ENCODE measurements around the gene ADAM17.
"Not testable (repeated sequence)": the region's sequence is repeated elsewhere in the genome, so short reads cannot be mapped to it uniquely, and the experiment has no call there.

The ADAM17 gene

GRCh38 chr2:9519250-9519649 lies 36.4 kb downstream of the ADAM17 start:
- no peak for DNase-seq (ENCODE audit: low read depth in 2 of 2)

GRCh38 chr2:9518780-9519179 lies 36.9 kb downstream of the ADAM17 start:
- DNase-seq (ENCODE audit: low read depth in 2 of 2) = no peak

GRCh38 chr2:9518163-9518562 lies 37.5 kb downstream of the ADAM17 start:
- DNase-seq (ENCODE audit: low read depth in 2 of 2) = no peak

GRCh38 chr2:9517118-9517782 lies 38.4 kb downstream of the ADAM17 start:
- no peak for DNase-seq (ENCODE audit: low read depth in 2 of 2)

- not testable (repeated sequence) for DNase-seq (ENCODE audit: low read depth in 2 of 2)
These were observed 41.7 kb downstream of the ADAM17 start for GRCh38 chr2:9513946-9514345.

- no peak for DNase-seq (ENCODE audit: low read depth in 2 of 2)
These were observed 46.7 kb downstream of the ADAM17 start for GRCh38 chr2:9508931-9509330.

GRCh38 chr2:9498210-9498609 lies 57.4 kb downstream of the ADAM17 start:
- DNase-seq (ENCODE audit: low read depth in 2 of 2) = no peak

GRCh38 chr2:9497017-9497416 lies 58.6 kb downstream of the ADAM17 start:
- DNase-seq (ENCODE audit: low read depth in 2 of 2) = no peak

GRCh38 chr2:9494081-9494480 lies 61.5 kb downstream of the ADAM17 start:
- no peak for DNase-seq (ENCODE audit: low read depth in 2 of 2)

- no peak for DNase-seq (ENCODE audit: low read depth in 2 of 2)
These were observed 62.2 kb downstream of the ADAM17 start for GRCh38 chr2:9493478-9493877.

- DNase-seq (ENCODE audit: low read depth in 2 of 2) = no peak
These were observed 62.7 kb downstream of the ADAM17 start for GRCh38 chr2:9492927-9493326.

GRCh38 chr2:9490789-9491188 lies 64.8 kb downstream of the ADAM17 start:
- no peak for DNase-seq (ENCODE audit: low read depth in 2 of 2)

- no peak for DNase-seq (ENCODE audit: low read depth in 2 of 2)
These were observed 66.8 kb downstream of the ADAM17 start for GRCh38 chr2:9488583-9489547.

- DNase-seq (ENCODE audit: low read depth in 2 of 2) = no peak
These were observed 71.1 kb downstream of the ADAM17 start for GRCh38 chr2:9484533-9484932.

- no peak for DNase-seq (ENCODE audit: low read depth in 2 of 2)
These were observed 72.5 kb downstream of the ADAM17 start for GRCh38 chr2:9483107-9483506.

GRCh38 chr2:9480157-9480556 lies 75.5 kb downstream of the ADAM17 start:
- no peak for DNase-seq (ENCODE audit: low read depth in 2 of 2)

GRCh38 chr2:9478526-9478925 lies 77.1 kb downstream of the ADAM17 start:
- DNase-seq (ENCODE audit: low read depth in 2 of 2) = no peak

- no peak for DNase-seq (ENCODE audit: low read depth in 2 of 2)
These were observed 77.7 kb downstream of the ADAM17 start for GRCh38 chr2:9477914-9478313.

- peak; percentile 62 to 65 for DNase-seq (ENCODE audit: low read depth in 2 of 2)
These were observed 81.1 kb downstream of the ADAM17 start, which contains the start of gene IAH1 for GRCh38 chr2:9474361-9475057. IAH1 (plus strand) TSS chr2:9474551; CDS start chr2:9474567, 16 bp downstream.

- peak; percentile 34 to 49 for DNase-seq (ENCODE audit: low read depth in 2 of 2)
These were observed 81.7 kb downstream of the ADAM17 start for GRCh38 chr2:9473985-9474360.

GRCh38 chr2:9473308-9473984 lies 82.2 kb downstream of the ADAM17 start:
- DNase-seq (ENCODE audit: low read depth in 2 of 2) = no peak

GRCh38 chr2:9472511-9472910 lies 83.1 kb downstream of the ADAM17 start:
- DNase-seq (ENCODE audit: low read depth in 2 of 2) = no peak
